ENCODE measurements around the gene CPNE9.

The CPNE9 gene

DNA sequence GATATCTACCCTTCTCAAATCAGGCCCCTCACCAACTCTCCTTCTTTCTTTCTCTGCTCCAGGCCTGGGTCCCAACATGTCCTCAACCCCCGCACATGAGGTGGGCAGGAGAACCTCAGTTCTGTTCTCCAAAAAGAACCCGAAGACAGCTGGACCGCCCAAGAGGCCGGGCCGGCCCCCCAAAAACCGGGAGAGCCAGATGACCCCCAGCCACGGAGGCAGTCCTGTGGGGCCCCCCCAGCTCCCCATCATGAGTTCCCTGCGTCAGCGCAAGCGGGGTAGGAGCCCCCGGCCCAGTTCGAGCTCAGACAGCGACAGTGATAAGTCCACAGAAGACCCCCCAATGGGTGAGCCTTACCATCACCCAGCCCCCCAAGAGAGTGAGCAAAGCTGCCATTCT, 40.5 kb downstream of the CPNE9 start:
- Histone ChIP-seq H3K9me3 (replicated peaks in 1 of 11) (no peaks in the 10 kb centered on the region), H3K36me3 (peaks cover 96 to 100% (median 99%) of the 10 kb centered on the region in 11 experiments), H3K27ac (no peak overlapping the region), H4K20me1 (peaks cover 18 to 100% (median 95%) of the 10 kb centered on the region in 11 experiments; a peak in 21 of 22 replicates), H3K27me3 (no peaks in the 10 kb centered on the region), H3K4me1 (peaks cover 37 to 52% (median 46%) of the 10 kb centered on the region in 10 experiments), H3K4me3 (no peak overlapping the region), H3K9ac (no peak overlapping the region), H3K4me2 (no peak overlapping the region)
- TF ChIP-seq Cebpa-rat (IDR thresholded peaks at IDR 0.05): no peak

DNA sequence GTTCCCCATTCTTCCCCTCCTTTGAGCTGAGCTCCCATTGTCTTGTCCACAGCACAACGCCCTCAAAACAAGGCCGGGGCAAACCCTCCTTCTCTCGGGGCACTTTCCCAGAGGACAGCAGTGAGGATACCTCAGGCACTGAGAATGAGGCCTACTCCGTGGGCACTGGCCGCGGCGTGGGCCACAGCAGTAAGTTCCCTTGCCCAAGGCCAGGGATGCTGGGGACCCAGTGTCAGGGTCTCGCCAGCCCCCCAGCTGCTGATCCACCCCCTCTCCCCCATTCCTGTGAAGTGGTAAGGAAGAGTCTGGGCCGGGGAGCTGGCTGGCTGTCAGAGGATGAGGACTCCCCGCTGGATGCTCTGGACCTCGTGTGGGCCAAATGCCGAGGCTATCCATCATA, 41.9 kb downstream of the CPNE9 start:
- H3K27me3 ChIP-seq: no peaks in the 10 kb centered on the region
- peak overlapping the region in 4 of 11 experiments; percentile 11 to 55 (median 40); a peak in 5 of 22 replicates for H3K9ac ChIP-seq
- H4K20me1 ChIP-seq: peaks cover 5 to 90% (median 82%) of the 10 kb centered on the region in 11 experiments; a peak in 21 of 22 replicates
- no peak overlapping the region for H3K4me3 ChIP-seq
- H3K9me3 ChIP-seq (replicated peaks in 1 of 11): no peaks in the 10 kb centered on the region
- peaks cover 45 to 59% (median 53%) of the 10 kb centered on the region in 10 experiments for H3K4me1 ChIP-seq
- H3K27ac ChIP-seq: no peak overlapping the region
- peak overlapping the region; percentile 30 to 99 (median 57); a peak in 18 of 22 replicates for H3K4me2 ChIP-seq
- TF ChIP-seq Cebpa-rat (IDR thresholded peaks at IDR 0.05): no peak
- H3K36me3 ChIP-seq: peaks cover 82 to 87% (median 85%) of the 10 kb centered on the region in 11 experiments

GRCh38 chr3:9746330-9746729, 42.7 kb downstream of the CPNE9 start:
- Histone ChIP-seq H3K36me3 (peaks cover 74 to 81% (median 77%) of the 10 kb centered on the region in 11 experiments), H3K4me1 (peaks cover 53 to 68% (median 61%) of the 10 kb centered on the region in 10 experiments), H4K20me1 (peaks cover 0 to 82% (median 74%) of the 10 kb centered on the region in 11 experiments; a peak in 20 of 22 replicates), H3K4me2 (peak overlapping the region; percentile 30 to 99 (median 57); a peak in 21 of 22 replicates), H3K4me3 (no peak overlapping the region), H3K27me3 (no peaks in the 10 kb centered on the region), H3K27ac (peak overlapping the region in 2 of 11 experiments; percentile 9 to 22; a peak in 3 of 22 replicates), H3K9ac (peak overlapping the region in 7 of 11 experiments; percentile 7 to 55 (median 24); a peak in 7 of 22 replicates), H3K9me3 (replicated peaks in 1 of 11) (no peaks in the 10 kb centered on the region)
- no peak for TF ChIP-seq Cebpa-rat (IDR thresholded peaks at IDR 0.05)

DNA sequence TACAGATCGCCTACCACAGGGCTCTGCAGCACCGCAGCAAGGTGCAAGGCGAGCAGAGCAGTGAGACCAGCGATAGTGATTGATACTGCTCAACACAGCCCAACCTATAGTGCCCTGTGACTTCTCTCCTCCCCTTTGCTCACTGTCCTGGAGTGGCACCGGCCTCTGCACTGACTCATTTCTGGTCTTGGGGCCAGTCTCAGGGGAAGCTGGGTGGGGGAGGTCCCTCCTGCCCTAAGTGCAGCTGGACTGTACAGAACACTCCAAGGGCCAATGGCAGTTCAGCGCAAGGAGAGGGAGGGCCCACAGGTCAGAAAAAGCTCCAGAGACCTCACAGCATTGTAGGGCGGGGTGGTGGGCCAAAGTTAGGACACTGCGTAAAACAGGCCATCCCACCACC, 43.6 kb downstream of the CPNE9 start:
- no peak for TF ChIP-seq Cebpa-rat (IDR thresholded peaks at IDR 0.05)
- Histone ChIP-seq H3K4me3 (no peak overlapping the region), H3K4me1 (peaks cover 62 to 77% (median 70%) of the 10 kb centered on the region in 10 experiments), H3K36me3 (peaks cover 64 to 80% (median 76%) of the 10 kb centered on the region in 11 experiments), H3K9me3 (replicated peaks in 1 of 11) (no peaks in the 10 kb centered on the region), H3K9ac (peak overlapping the region in 5 of 11 experiments; percentile 7 to 55 (median 30); a peak in 3 of 22 replicates), H4K20me1 (peaks cover 0 to 72% (median 64%) of the 10 kb centered on the region in 11 experiments; a peak in 20 of 22 replicates), H3K4me2 (peak overlapping the region in 10 of 11 experiments; percentile 13 to 99 (median 60); a peak in 16 of 22 replicates), H3K27ac (peak overlapping the region in 2 of 11 experiments; percentile 9 to 41; a peak in 3 of 22 replicates), H3K27me3 (no peaks in the 10 kb centered on the region)

DNA sequence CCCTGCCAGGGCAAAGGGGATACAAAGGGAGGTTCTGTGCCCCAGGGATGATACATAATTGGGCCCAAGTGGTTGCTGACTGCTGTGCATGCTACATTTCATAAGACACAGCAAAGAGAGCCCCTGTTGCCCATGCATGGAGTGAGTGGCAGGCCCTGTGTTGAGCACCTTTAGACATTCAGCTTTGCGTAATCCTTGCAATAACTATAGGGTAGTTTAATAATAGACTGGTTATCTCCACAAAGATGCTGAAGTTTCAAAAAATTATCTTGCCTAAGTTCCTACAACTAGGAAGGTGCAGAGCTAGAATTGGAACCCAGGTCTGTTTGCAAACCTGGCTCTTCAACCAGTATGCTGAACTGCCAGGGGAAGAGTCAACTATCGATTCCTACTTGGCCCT, 44.4 kb downstream of the CPNE9 start:
- no peaks in the 10 kb centered on the region for H3K27me3 ChIP-seq
- no peak for TF ChIP-seq Cebpa-rat (IDR thresholded peaks at IDR 0.05)
- no peak overlapping the region for H3K4me3 ChIP-seq
- H3K4me1 ChIP-seq: peaks cover 67 to 81% (median 75%) of the 10 kb centered on the region in 10 experiments
- peak overlapping the region in 10 of 11 experiments; percentile 91 to 100 (median 98); a peak in 12 of 22 replicates for H3K4me2 ChIP-seq
- peaks cover 57 to 80% (median 74%) of the 10 kb centered on the region in 11 experiments for H3K36me3 ChIP-seq
- no peak overlapping the region for H3K9ac ChIP-seq
- H3K27ac ChIP-seq: no peak overlapping the region
- no peaks in the 10 kb centered on the region for H3K9me3 ChIP-seq (replicated peaks in 1 of 11)
- H4K20me1 ChIP-seq: peaks cover 0 to 65% (median 57%) of the 10 kb centered on the region in 11 experiments; a peak in 19 of 22 replicates

GRCh38 chr3:9749296-9749644, 45.6 kb downstream of the CPNE9 start:
- peaks cover 0 to 52% (median 44%) of the 10 kb centered on the region in 11 experiments; a peak in 18 of 22 replicates for H4K20me1 ChIP-seq
- H3K27ac ChIP-seq: peak overlapping the region; percentile 60 to 82 (median 76)
- peaks cover 44 to 67% (median 62%) of the 10 kb centered on the region in 11 experiments for H3K36me3 ChIP-seq
- no peaks in the 10 kb centered on the region for H3K27me3 ChIP-seq
- no peak for TF ChIP-seq Cebpa-rat (IDR thresholded peaks at IDR 0.05)
- peak overlapping the region; percentile 59 to 77 (median 64) for H3K4me3 ChIP-seq
- peak overlapping the region; percentile 66 to 82 (median 77) for H3K9ac ChIP-seq
- H3K4me2 ChIP-seq: peak overlapping the region; percentile 91 to 100 (median 97)
- H3K9me3 ChIP-seq (replicated peaks in 1 of 11): no peaks in the 10 kb centered on the region
- peaks cover 71 to 86% (median 78%) of the 10 kb centered on the region in 10 experiments for H3K4me1 ChIP-seq

- H3K9ac ChIP-seq: peak within 1 kb of the TSS; percentile 66 to 82 (median 77)
- peaks cover 38 to 61% (median 56%) of the 10 kb centered on the region in 11 experiments for H3K36me3 ChIP-seq
- peak within 1 kb of the TSS; percentile 60 to 82 (median 76) for H3K27ac ChIP-seq
- peaks cover 78 to 87% (median 80%) of the 10 kb centered on the region in 10 experiments for H3K4me1 ChIP-seq
- H3K4me2 ChIP-seq: peak within 1 kb of the TSS; percentile 91 to 100 (median 97)
- TF ChIP-seq Cebpa-rat (IDR thresholded peaks at IDR 0.05): no peak
- H4K20me1 ChIP-seq: peaks cover 0 to 46% (median 39%) of the 10 kb centered on the region in 11 experiments; a peak in 18 of 22 replicates
- H3K27me3 ChIP-seq: no peaks in the 10 kb centered on the region
- H3K9me3 ChIP-seq (replicated peaks in 1 of 11): no peaks in the 10 kb centered on the region
- H3K4me3 ChIP-seq: peak within 1 kb of the TSS; percentile 59 to 77 (median 64)
Measured at GRCh38 chr3:9749645-9750555, 46.3 kb downstream of the CPNE9 start, which contains the start of gene OGG1. Gene OGG1, plus strand, starts transcription at chr3:9749952. Its CDS starts 335 bp downstream, at chr3:9750287.

- Histone ChIP-seq H3K36me3 (peaks cover 32 to 58% (median 47%) of the 10 kb centered on the region in 11 experiments), H3K27ac (peak overlapping the region; percentile 59 to 82 (median 76); a peak in 21 of 22 replicates), H3K4me2 (peak overlapping the region; percentile 91 to 100 (median 97)), H3K27me3 (no peaks in the 10 kb centered on the region), H4K20me1 (peaks cover 0 to 37% (median 30%) of the 10 kb centered on the region in 11 experiments; a peak in 18 of 22 replicates), H3K9ac (peak overlapping the region; percentile 66 to 82 (median 77)), H3K4me1 (peaks cover 76 to 85% (median 79%) of the 10 kb centered on the region in 10 experiments), H3K4me3 (peak overlapping the region; percentile 59 to 77 (median 64)), H3K9me3 (replicated peaks in 1 of 11) (no peaks in the 10 kb centered on the region)
- TF ChIP-seq Cebpa-rat (IDR thresholded peaks at IDR 0.05): no peak
Measured at GRCh38 chr3:9750556-9751411, 47.2 kb downstream of the CPNE9 start.

Measured in BLaER1 treated with 17β-estradiol and CSF1 and Interleukin-3, amounts not matched to agents 10 nM and 100 nM (cell line).